HepG2 (cell line): ENCODE data around the gene CTF1. TPM values are rescaled to one million over a fixed set of nuclear protein-coding genes. Genes with fewer than 3 reads are reported as not detected.

ENCODE experiments used
- AGO1 ChIP-seq: fragments of 200-400 bp; formaldehyde crosslinking; IDR thresholded peaks from 2 replicates; pipeline ENCODE4 v1.6.1; 2017; ENCODE audit warnings: mild to moderate bottlenecking, low read depth, low read length, moderate library complexity; ENCODE audit not compliant: poor library complexity, severe bottlenecking
- ARID5B ChIP-seq: IDR thresholded peaks from 2 replicates; pipeline ENCODE4 v1.4.0; 2020; ENCODE audit warnings: mild to moderate bottlenecking, missing genetic modification reagents
- CC2D1A ChIP-seq: sonication (generic); formaldehyde crosslinking; IDR thresholded peaks from 2 replicates; pipeline ENCODE4 v1.8.1; 2023; ENCODE audit warnings: mild to moderate bottlenecking, missing genetic modification reagents
- DMAP1 ChIP-seq: IDR thresholded peaks from 2 replicates; pipeline ENCODE4 v1.6.1; 2016
- HNRNPH1 ChIP-seq: fragments of 200-400 bp; formaldehyde crosslinking; optimal IDR thresholded peaks from 2 replicates; pipeline ENCODE3; 2017; ENCODE audit warnings: mild to moderate bottlenecking, low read depth, low read length
- KLF13 ChIP-seq: sonication (generic); formaldehyde crosslinking; IDR thresholded peaks from 2 replicates; pipeline ENCODE4 v1.4.0; 2020; ENCODE audit warnings: mild to moderate bottlenecking, missing genetic modification reagents
- NAIF1 ChIP-seq: sonication (generic); formaldehyde crosslinking; IDR thresholded peaks from 2 replicates; pipeline ENCODE4 v1.5.0; 2020; ENCODE audit warnings: mild to moderate bottlenecking, missing genetic modification reagents, borderline replicate concordance
- PRDM4 ChIP-seq: sonication (generic); formaldehyde crosslinking; IDR thresholded peaks from 2 replicates; pipeline ENCODE4 v1.9.0; 2021; ENCODE audit warnings: missing genetic modification reagents, borderline replicate concordance
- RAD51 ChIP-seq: fragments of 450-650 bp; IDR thresholded peaks from 2 replicates; pipeline ENCODE4 v1.6.1; 2016; ENCODE audit warnings: borderline replicate concordance
- REXO4 ChIP-seq: sonication (generic); formaldehyde crosslinking; IDR thresholded peaks from 2 replicates; pipeline ENCODE4 v1.8.0; 2022; ENCODE audit warnings: missing genetic modification reagents, mild to moderate bottlenecking, borderline replicate concordance
- SAP130 ChIP-seq: IDR thresholded peaks from 2 replicates; pipeline ENCODE4 v1.6.1; 2016; ENCODE audit warnings: low read depth
- TCF7L2 ChIP-seq: IDR thresholded peaks from 2 replicates; pipeline ENCODE4 v1.6.1; 2011; ENCODE audit warnings: mild to moderate bottlenecking, low read depth, low read length, moderate library complexity
- YEATS2 ChIP-seq: sonication (generic); formaldehyde crosslinking; IDR thresholded peaks from 2 replicates; pipeline ENCODE4 v1.4.0; 2020; ENCODE audit warnings: missing genetic modification reagents, borderline replicate concordance
- ZNF101 ChIP-seq: sonication (generic); formaldehyde crosslinking; IDR thresholded peaks from 2 replicates; pipeline ENCODE4 v1.4.0; 2020; ENCODE audit warnings: mild to moderate bottlenecking, low read depth, missing genetic modification reagents, borderline replicate concordance
- ZNF160 ChIP-seq: sonication (generic); formaldehyde crosslinking; IDR thresholded peaks from 2 replicates; pipeline ENCODE4 v1.8.0; 2022; ENCODE audit warnings: mild to moderate bottlenecking, inconsistent platforms, missing genetic modification reagents
- ZNF225 ChIP-seq: sonication (generic); formaldehyde crosslinking; IDR thresholded peaks from 2 replicates; pipeline ENCODE4 v1.4.0; 2020; ENCODE audit warnings: mild to moderate bottlenecking, missing genetic modification reagents
- ZNF660 ChIP-seq: sonication (generic); formaldehyde crosslinking; IDR thresholded peaks from 2 replicates; pipeline ENCODE4 v1.5.1; 2020; ENCODE audit warnings: mild to moderate bottlenecking, low read depth, missing genetic modification reagents, borderline replicate concordance
- ZNF776 ChIP-seq: sonication (generic); formaldehyde crosslinking; IDR thresholded peaks from 2 replicates; pipeline ENCODE4 v1.4.0; 2020; ENCODE audit warnings: mild to moderate bottlenecking, missing genetic modification reagents
- polyA plus RNA-seq, 8 experiments: library from polyadenylated mRNA; depleted of rRNA in 3 of 8; stranded (reverse) in 7 of 8; unstranded in 1 of 8; fragments of >200 nt; fragmentation: Illumina TruSeq in 4 of 8; extraction: Trizol in 4 of 8; gene quantifications; 2 replicates each; pipeline versions ENCODE4 v1.2.1 to v1.2.3, GENCODE V29; 2011 to 2016; ENCODE audit warnings: low read depth in 4 of 8, missing spikeins in 1 of 8, mixed read lengths in 1 of 8; ENCODE audit not compliant: insufficient read depth in 1 of 8
- total RNA-seq, 5 experiments: library from RNA; depleted of rRNA; stranded (reverse); fragments of >200 nt; fragmentation: Illumina TruSeq; extraction: Trizol; gene quantifications; 2 replicates each; pipeline ENCODE4 v1.2.3, GENCODE V29; 2016; ENCODE audit warnings: low read depth in 1 of 5
- TF ChIP-seq, protein P1 (sequence below): sonication (generic); formaldehyde crosslinking; IDR thresholded peaks from 2 replicates; pipeline ENCODE4 v1.4.0; 2020; ENCODE audit warnings: missing genetic modification reagents
- TF ChIP-seq, protein P2 (sequence below): sonication (generic); formaldehyde crosslinking; IDR thresholded peaks from 2 replicates; pipeline ENCODE4 v1.5.0; 2020; ENCODE audit warnings: missing genetic modification reagents

Gene CTF1
- total and polyA plus RNA-seq, 2 of the 13 experiments (the other 11 are each of a cell fraction or from before 2014, with no cell fraction given) = 0.13 to 1.8 TPM

DNA sequence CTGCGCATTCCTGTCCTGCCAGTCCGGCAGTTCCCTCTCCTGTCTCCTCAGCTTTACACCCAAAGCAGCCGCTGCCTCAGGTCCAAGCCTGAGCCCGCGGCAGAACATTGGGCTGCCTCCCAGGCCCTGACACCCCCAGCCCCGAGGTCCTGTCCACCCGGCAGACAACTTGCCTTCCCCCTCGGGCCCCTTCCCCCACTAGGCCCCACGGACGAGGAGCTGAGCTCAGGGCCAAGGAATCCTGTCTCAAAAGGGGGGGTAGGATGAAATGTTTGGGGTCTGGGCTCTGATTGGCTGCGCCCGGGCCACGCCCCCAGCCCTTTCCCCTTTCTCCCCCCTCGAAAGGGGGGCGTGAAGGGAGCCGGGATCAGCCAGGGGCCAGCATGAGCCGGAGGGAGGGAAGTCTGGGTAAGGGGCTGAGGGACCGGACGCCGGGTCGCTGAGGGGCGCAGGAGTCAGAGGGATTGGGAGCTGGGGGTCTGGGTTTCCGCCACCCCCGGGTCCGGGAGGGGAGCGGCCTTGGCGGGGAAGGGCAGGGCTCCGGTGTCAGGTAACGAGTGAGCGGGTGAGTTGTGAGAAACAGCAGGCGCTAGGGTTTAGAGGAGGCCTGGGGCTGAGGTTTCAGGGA lies at the start of gene CTF1 (continued):
- TF ChIP-seq HNRNPH1 = no peak
- TF ChIP-seq, protein P1, sequence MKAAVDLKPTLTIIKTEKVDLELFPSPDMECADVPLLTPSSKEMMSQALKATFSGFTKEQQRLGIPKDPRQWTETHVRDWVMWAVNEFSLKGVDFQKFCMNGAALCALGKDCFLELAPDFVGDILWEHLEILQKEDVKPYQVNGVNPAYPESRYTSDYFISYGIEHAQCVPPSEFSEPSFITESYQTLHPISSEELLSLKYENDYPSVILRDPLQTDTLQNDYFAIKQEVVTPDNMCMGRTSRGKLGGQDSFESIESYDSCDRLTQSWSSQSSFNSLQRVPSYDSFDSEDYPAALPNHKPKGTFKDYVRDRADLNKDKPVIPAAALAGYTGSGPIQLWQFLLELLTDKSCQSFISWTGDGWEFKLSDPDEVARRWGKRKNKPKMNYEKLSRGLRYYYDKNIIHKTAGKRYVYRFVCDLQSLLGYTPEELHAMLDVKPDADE (CRISPR knock-in tag) = 0 out of 2 replicates have a peak, but pooled peaks have one; percentile 32
- TF ChIP-seq, protein P2, sequence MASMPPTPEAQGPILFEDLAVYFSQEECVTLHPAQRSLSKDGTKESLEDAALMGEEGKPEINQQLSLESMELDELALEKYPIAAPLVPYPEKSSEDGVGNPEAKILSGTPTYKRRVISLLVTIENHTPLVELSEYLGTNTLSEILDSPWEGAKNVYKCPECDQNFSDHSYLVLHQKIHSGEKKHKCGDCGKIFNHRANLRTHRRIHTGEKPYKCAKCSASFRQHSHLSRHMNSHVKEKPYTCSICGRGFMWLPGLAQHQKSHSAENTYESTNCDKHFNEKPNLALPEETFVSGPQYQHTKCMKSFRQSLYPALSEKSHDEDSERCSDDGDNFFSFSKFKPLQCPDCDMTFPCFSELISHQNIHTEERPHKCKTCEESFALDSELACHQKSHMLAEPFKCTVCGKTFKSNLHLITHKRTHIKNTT = no peak
- no peak for TF ChIP-seq CC2D1A
- TF ChIP-seq ARID5B = no peak
- TF ChIP-seq ZNF660 (CRISPR knock-in tag) = no peak
- no peak for TF ChIP-seq RAD51
- TF ChIP-seq AGO1 = peak; percentile 35
- TF ChIP-seq YEATS2 (CRISPR knock-in tag) = no peak; the same call in 1 of the 2 replicates
- no peak for TF ChIP-seq ZNF225 (CRISPR knock-in tag)
- TF ChIP-seq ZNF101 (CRISPR knock-in tag) = no peak
- no peak for TF ChIP-seq PRDM4 (CRISPR knock-in tag)
- TF ChIP-seq DMAP1 (CRISPR knock-in tag) = no peak
- no peak for TF ChIP-seq KLF13 (CRISPR knock-in tag)
- TF ChIP-seq SAP130 (CRISPR knock-in tag) = peak; percentile 64
- TF ChIP-seq REXO4 (CRISPR knock-in tag) = no peak
- no peak for TF ChIP-seq TCF7L2
- TF ChIP-seq NAIF1 (CRISPR knock-in tag) = no peak
- TF ChIP-seq ZNF160 (CRISPR knock-in tag) = peak; percentile 51; the same call in 1 of the 2 replicates
- no peak for TF ChIP-seq ZNF776 (CRISPR knock-in tag)
